ENCODE measurements around the gene C17orf107.
"Not testable (repeated sequence)": the region's sequence is repeated elsewhere in the genome, so short reads cannot be mapped to it uniquely, and the experiment has no call there.

The C17orf107 gene

GRCh38 chr17:4901108-4901647, 1.8 kb downstream of the C17orf107 start:
- no peak for DNase-seq (ENCODE audit: low read depth)

- DNase-seq (ENCODE audit: low read depth), result no peak
These were observed 2.5 kb downstream of the C17orf107 start for GRCh38 chr17:4901648-4902344.

- DNase-seq (ENCODE audit: low read depth), result no peak
These were observed 3.2 kb downstream of the C17orf107 start for GRCh38 chr17:4902540-4902939.

GRCh38 chr17:4903051-4903818, 3.9 kb downstream of the C17orf107 start, which contains the start of gene CHRNE:
Gene CHRNE (minus strand): TSS chr17:4903098. CDS start chr17:4903063, 35 bp downstream.
- peak; percentile 60 for DNase-seq (ENCODE audit: low read depth)

GRCh38 chr17:4906642-4907041, 7.3 kb downstream of the C17orf107 start:
- DNase-seq (ENCODE audit: low read depth), result not testable (repeated sequence)

GRCh38 chr17:4908301-4908700, 9.0 kb downstream of the C17orf107 start:
- no peak for DNase-seq (ENCODE audit: low read depth)

- peak; percentile 55 for DNase-seq (ENCODE audit: low read depth)
These were observed 9.6 kb downstream of the C17orf107 start for GRCh38 chr17:4908711-4909496.

- DNase-seq (ENCODE audit: low read depth), result no peak
These were observed 14.7 kb downstream of the C17orf107 start for GRCh38 chr17:4913994-4914393.

GRCh38 chr17:4914551-4914950, 15.2 kb downstream of the C17orf107 start:
- not testable (repeated sequence) for DNase-seq (ENCODE audit: low read depth)

- no peak for DNase-seq (ENCODE audit: low read depth)
These were observed 20.2 kb downstream of the C17orf107 start for GRCh38 chr17:4919511-4920047.

- DNase-seq (ENCODE audit: low read depth), result no peak
These were observed 21.2 kb downstream of the C17orf107 start for GRCh38 chr17:4920351-4921048.

GRCh38 chr17:4921320-4921719, 22.0 kb downstream of the C17orf107 start:
- no peak for DNase-seq (ENCODE audit: low read depth)

- DNase-seq (ENCODE audit: low read depth), result not testable (repeated sequence)
These were observed 27.4 kb downstream of the C17orf107 start for GRCh38 chr17:4926577-4927335.

- no peak for DNase-seq (ENCODE audit: low read depth)
These were observed 29.5 kb downstream of the C17orf107 start for GRCh38 chr17:4928881-4929280.

- no peak for DNase-seq (ENCODE audit: low read depth)
These were observed 32.6 kb downstream of the C17orf107 start, which contains the start of gene GP1BA for GRCh38 chr17:4931963-4932362. Gene GP1BA (plus strand): TSS chr17:4932277. CDS start chr17:4932605, 328 bp downstream.

GRCh38 chr17:4932756-4933155, 33.4 kb downstream of the C17orf107 start:
- no peak for DNase-seq (ENCODE audit: low read depth)

GRCh38 chr17:4933646-4934045, 34.3 kb downstream of the C17orf107 start:
- DNase-seq (ENCODE audit: low read depth), result no peak

GRCh38 chr17:4934173-4934979, 35.0 kb downstream of the C17orf107 start:
- DNase-seq (ENCODE audit: low read depth), result no peak

- no peak for DNase-seq (ENCODE audit: low read depth)
These were observed 36.3 kb downstream of the C17orf107 start for GRCh38 chr17:4935650-4936049.

GRCh38 chr17:4936436-4936835, 37.1 kb downstream of the C17orf107 start:
- no peak for DNase-seq (ENCODE audit: low read depth)
